ENCODE measurements around the gene CYB561D1. TPM values are rescaled to one million over a fixed set of nuclear protein-coding genes. Genes with fewer than 3 reads are reported as not detected.

Gene CYB561D1
- total and polyA plus RNA-seq, 2 of the 13 experiments (the other 11 are each of a cell fraction or from before 2014, with no cell fraction given), result 3.9 to 4.1 TPM

DNA sequence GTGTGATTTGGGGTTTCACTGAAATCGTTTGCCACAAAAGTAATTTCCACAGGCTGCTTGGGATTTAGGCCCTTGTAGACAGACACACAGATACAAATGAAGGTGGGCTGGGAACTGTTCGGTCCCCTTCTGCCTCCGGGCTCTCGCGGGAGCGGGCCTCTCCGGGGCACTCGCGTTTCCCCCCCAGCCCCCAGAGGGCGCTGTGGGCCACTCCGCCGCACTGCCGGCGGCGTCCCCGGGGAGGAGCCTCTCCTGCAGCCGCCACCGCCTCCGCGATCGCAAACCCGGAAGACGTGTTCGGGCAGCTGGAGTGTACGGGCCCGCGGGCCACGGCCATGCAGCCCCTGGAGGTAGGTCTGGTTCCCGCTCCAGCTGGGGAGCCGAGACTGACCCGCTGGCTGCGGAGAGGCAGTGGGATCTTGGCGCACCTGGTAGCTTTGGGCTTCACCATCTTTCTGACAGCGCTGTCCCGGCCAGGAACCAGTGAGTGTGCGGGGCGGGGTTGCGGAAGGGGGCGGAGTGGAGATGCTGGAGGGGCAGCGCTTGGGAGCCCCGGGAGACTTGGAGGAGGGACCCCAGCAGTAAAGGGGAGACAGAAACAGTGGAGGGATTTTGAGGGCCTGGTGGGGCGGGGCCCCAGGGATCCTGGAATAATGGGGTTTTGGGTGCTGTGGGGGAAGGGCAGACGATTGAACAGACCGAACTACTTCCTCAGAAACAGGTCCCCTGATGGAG is at the start of gene CYB561D1 (continued):
- TF ChIP-seq, protein P1, sequence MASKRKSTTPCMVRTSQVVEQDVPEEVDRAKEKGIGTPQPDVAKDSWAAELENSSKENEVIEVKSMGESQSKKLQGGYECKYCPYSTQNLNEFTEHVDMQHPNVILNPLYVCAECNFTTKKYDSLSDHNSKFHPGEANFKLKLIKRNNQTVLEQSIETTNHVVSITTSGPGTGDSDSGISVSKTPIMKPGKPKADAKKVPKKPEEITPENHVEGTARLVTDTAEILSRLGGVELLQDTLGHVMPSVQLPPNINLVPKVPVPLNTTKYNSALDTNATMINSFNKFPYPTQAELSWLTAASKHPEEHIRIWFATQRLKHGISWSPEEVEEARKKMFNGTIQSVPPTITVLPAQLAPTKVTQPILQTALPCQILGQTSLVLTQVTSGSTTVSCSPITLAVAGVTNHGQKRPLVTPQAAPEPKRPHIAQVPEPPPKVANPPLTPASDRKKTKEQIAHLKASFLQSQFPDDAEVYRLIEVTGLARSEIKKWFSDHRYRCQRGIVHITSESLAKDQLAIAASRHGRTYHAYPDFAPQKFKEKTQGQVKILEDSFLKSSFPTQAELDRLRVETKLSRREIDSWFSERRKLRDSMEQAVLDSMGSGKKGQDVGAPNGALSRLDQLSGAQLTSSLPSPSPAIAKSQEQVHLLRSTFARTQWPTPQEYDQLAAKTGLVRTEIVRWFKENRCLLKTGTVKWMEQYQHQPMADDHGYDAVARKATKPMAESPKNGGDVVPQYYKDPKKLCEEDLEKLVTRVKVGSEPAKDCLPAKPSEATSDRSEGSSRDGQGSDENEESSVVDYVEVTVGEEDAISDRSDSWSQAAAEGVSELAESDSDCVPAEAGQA (IDR thresholded peaks at IDR 0.05; ENCODE audit: low read depth), result 0 out of 2 replicates have a peak, but pooled peaks have one; percentile 22
- TF ChIP-seq, protein P1 (CRISPR knock-in tag; IDR thresholded peaks at IDR 0.05; ENCODE audit: borderline replicate concordance), result no peak
- TF ChIP-seq ZBTB7B (CRISPR knock-in tag; IDR thresholded peaks at IDR 0.05) (peak; percentile 49), ZFP37 (CRISPR knock-in tag; IDR thresholded peaks at IDR 0.05; ENCODE audit: borderline replicate concordance) (no peak), FOXM1 (CRISPR knock-in tag; IDR thresholded peaks at IDR 0.05) (no peak), KMT2B (CRISPR knock-in tag; IDR thresholded peaks at IDR 0.05) (peak; percentile 82; the same call in 1 of the 2 replicates), ARNT2 (CRISPR knock-in tag; IDR thresholded peaks at IDR 0.05; ENCODE audit: low read depth) (peak; percentile 48; the same call in 1 of the 2 replicates), ZNF10 (CRISPR knock-in tag; IDR thresholded peaks at IDR 0.05; ENCODE audit: borderline replicate concordance, low read depth) (no peak), ZNF343 (CRISPR knock-in tag; IDR thresholded peaks at IDR 0.05) (peak; percentile 61; the same call in 1 of the 2 replicates), ASH2L (IDR thresholded peaks at IDR 0.05; ENCODE audit: insufficient read length, low read depth, low read length) (peak; percentile 87), TAF1 (CRISPR knock-in tag; IDR thresholded peaks at IDR 0.05) (peak; percentile 76), CC2D1A (CRISPR knock-in tag; IDR thresholded peaks at IDR 0.05) (no peak), FOXP1 (IDR thresholded peaks at IDR 0.05) (no peak), FOXP1 (CRISPR knock-in tag; IDR thresholded peaks at IDR 0.05) (no peak), ZNF567 (CRISPR knock-in tag; IDR thresholded peaks at IDR 0.05; ENCODE audit: borderline replicate concordance) (peak; percentile 52; the same call in 1 of the 2 replicates), CBFB (CRISPR knock-in tag; IDR thresholded peaks at IDR 0.05) (peak; percentile 66; the same call in 1 of the 2 replicates), HOXD1 (CRISPR knock-in tag; IDR thresholded peaks at IDR 0.05) (peak; percentile 75; the same call in 1 of the 2 replicates)
- TF ChIP-seq, protein P2, sequence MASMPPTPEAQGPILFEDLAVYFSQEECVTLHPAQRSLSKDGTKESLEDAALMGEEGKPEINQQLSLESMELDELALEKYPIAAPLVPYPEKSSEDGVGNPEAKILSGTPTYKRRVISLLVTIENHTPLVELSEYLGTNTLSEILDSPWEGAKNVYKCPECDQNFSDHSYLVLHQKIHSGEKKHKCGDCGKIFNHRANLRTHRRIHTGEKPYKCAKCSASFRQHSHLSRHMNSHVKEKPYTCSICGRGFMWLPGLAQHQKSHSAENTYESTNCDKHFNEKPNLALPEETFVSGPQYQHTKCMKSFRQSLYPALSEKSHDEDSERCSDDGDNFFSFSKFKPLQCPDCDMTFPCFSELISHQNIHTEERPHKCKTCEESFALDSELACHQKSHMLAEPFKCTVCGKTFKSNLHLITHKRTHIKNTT (CRISPR knock-in tag; IDR thresholded peaks at IDR 0.05), result no peak
- TF ChIP-seq, protein P3, sequence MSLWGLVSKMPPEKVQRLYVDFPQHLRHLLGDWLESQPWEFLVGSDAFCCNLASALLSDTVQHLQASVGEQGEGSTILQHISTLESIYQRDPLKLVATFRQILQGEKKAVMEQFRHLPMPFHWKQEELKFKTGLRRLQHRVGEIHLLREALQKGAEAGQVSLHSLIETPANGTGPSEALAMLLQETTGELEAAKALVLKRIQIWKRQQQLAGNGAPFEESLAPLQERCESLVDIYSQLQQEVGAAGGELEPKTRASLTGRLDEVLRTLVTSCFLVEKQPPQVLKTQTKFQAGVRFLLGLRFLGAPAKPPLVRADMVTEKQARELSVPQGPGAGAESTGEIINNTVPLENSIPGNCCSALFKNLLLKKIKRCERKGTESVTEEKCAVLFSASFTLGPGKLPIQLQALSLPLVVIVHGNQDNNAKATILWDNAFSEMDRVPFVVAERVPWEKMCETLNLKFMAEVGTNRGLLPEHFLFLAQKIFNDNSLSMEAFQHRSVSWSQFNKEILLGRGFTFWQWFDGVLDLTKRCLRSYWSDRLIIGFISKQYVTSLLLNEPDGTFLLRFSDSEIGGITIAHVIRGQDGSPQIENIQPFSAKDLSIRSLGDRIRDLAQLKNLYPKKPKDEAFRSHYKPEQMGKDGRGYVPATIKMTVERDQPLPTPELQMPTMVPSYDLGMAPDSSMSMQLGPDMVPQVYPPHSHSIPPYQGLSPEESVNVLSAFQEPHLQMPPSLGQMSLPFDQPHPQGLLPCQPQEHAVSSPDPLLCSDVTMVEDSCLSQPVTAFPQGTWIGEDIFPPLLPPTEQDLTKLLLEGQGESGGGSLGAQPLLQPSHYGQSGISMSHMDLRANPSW (CRISPR knock-in tag; IDR thresholded peaks at IDR 0.05; ENCODE audit: borderline replicate concordance), result 0 out of 2 replicates have a peak, but pooled peaks have one; percentile 73
- TF ChIP-seq, protein P4, sequence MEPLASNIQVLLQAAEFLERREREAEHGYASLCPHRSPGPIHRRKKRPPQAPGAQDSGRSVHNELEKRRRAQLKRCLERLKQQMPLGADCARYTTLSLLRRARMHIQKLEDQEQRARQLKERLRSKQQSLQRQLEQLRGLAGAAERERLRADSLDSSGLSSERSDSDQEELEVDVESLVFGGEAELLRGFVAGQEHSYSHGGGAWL (CRISPR knock-in tag; IDR thresholded peaks at IDR 0.05), result peak; percentile 64; the same call in 1 of the 2 replicates
